ENCODE data around the gene DDAH2.

Gene DDAH2

DNA sequence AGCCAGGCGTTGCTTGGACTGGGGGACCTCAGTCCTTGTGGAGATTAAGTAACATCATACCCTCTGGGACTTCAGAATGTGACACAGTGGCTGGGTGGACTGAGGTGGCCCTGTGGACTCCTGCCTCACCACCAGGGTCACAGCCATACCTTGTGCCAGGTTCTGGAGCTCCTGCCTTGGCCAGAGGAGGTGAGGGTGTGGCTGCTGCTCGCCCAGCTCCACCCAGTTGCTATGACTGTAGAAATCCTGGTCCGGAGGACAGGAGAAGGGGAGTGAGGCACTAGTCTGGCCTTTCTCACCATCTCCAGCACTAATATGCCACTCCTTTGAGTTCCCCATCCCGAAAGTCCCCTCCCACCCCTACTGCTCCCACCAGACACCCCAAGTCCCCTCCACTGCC, 46.1 kb upstream of the DDAH2 start:
- TF ChIP-seq TAF1 (IDR thresholded peaks at IDR 0.05; ENCODE audit: low read depth) (no peak), NFIC (IDR thresholded peaks at IDR 0.05) (no peak), EGR1 (IDR thresholded peaks at IDR 0.05) (no peak), EP300 (IDR thresholded peaks at IDR 0.05; ENCODE audit: borderline replicate concordance) (no peak), YY1 (IDR thresholded peaks at IDR 0.05; ENCODE audit: low read depth) (no peak)
- TF ChIP-seq, protein P1, sequence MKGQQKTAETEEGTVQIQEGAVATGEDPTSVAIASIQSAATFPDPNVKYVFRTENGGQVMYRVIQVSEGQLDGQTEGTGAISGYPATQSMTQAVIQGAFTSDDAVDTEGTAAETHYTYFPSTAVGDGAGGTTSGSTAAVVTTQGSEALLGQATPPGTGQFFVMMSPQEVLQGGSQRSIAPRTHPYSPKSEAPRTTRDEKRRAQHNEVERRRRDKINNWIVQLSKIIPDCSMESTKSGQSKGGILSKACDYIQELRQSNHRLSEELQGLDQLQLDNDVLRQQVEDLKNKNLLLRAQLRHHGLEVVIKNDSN (IDR thresholded peaks at IDR 0.05): no peak
- TF ChIP-seq, protein P2, sequence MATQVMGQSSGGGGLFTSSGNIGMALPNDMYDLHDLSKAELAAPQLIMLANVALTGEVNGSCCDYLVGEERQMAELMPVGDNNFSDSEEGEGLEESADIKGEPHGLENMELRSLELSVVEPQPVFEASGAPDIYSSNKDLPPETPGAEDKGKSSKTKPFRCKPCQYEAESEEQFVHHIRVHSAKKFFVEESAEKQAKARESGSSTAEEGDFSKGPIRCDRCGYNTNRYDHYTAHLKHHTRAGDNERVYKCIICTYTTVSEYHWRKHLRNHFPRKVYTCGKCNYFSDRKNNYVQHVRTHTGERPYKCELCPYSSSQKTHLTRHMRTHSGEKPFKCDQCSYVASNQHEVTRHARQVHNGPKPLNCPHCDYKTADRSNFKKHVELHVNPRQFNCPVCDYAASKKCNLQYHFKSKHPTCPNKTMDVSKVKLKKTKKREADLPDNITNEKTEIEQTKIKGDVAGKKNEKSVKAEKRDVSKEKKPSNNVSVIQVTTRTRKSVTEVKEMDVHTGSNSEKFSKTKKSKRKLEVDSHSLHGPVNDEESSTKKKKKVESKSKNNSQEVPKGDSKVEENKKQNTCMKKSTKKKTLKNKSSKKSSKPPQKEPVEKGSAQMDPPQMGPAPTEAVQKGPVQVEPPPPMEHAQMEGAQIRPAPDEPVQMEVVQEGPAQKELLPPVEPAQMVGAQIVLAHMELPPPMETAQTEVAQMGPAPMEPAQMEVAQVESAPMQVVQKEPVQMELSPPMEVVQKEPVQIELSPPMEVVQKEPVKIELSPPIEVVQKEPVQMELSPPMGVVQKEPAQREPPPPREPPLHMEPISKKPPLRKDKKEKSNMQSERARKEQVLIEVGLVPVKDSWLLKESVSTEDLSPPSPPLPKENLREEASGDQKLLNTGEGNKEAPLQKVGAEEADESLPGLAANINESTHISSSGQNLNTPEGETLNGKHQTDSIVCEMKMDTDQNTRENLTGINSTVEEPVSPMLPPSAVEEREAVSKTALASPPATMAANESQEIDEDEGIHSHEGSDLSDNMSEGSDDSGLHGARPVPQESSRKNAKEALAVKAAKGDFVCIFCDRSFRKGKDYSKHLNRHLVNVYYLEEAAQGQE (IDR thresholded peaks at IDR 0.05; ENCODE audit: low read depth): no peak

DNA sequence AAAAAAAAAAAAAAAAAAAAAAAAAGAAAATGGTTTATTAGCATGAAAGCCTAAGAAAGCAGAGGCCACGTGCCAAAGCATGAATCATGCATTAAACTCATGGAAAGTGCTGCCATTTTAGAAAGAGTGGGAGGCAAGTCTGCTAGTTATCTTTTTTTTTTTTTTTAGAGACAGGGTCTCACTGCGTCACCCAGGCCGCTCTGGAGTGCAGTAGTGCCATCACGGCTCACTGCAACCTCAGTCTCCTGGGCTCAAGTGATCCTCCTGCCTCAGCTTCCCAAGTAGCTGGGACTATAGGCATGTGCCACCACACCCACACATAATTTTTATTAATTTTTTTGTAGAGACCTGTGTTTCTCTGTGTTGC, 42.9 kb upstream of the DDAH2 start:
- TF ChIP-seq, protein P1 (IDR thresholded peaks at IDR 0.05): no peak
- TF ChIP-seq EGR1 (IDR thresholded peaks at IDR 0.05): no peak
- TF ChIP-seq ZBTB7A (IDR thresholded peaks at IDR 0.05; ENCODE audit: low read depth): no peak
- no peak for TF ChIP-seq RAD21 (IDR thresholded peaks at IDR 0.05; ENCODE audit: low read depth)
- TF ChIP-seq TCF12 (IDR thresholded peaks at IDR 0.05; ENCODE audit: low read depth): no peak
- no peak for TF ChIP-seq TEAD4 (IDR thresholded peaks at IDR 0.05)
- TF ChIP-seq CREB1 (IDR thresholded peaks at IDR 0.05; ENCODE audit: low read depth): no peak
- no peak for TF ChIP-seq MAX (IDR thresholded peaks at IDR 0.05)
- TF ChIP-seq YY1 (IDR thresholded peaks at IDR 0.05; ENCODE audit: low read depth): no peak
- TF ChIP-seq FOXM1 (IDR thresholded peaks at IDR 0.05; ENCODE audit: borderline replicate concordance, low read depth): no peak

- TF ChIP-seq CEBPB (IDR thresholded peaks at IDR 0.05) (no peak), TCF12 (IDR thresholded peaks at IDR 0.05; ENCODE audit: low read depth) (no peak), MAX (IDR thresholded peaks at IDR 0.05) (no peak), TAF1 (IDR thresholded peaks at IDR 0.05; ENCODE audit: low read depth) (no peak), ZBTB7A (IDR thresholded peaks at IDR 0.05; ENCODE audit: low read depth) (no peak), TEAD4 (IDR thresholded peaks at IDR 0.05) (no peak), EP300 (IDR thresholded peaks at IDR 0.05; ENCODE audit: borderline replicate concordance) (no peak), NFIC (IDR thresholded peaks at IDR 0.05) (no peak), YY1 (IDR thresholded peaks at IDR 0.05; ENCODE audit: low read depth) (no peak), FOXM1 (IDR thresholded peaks at IDR 0.05; ENCODE audit: borderline replicate concordance, low read depth) (no peak), CREB1 (IDR thresholded peaks at IDR 0.05; ENCODE audit: low read depth) (no peak), EGR1 (IDR thresholded peaks at IDR 0.05) (no peak), RAD21 (IDR thresholded peaks at IDR 0.05; ENCODE audit: low read depth) (no peak)
- TF ChIP-seq, protein P1 (IDR thresholded peaks at IDR 0.05): no peak
- TF ChIP-seq, protein P2 (IDR thresholded peaks at IDR 0.05; ENCODE audit: low read depth): no peak
Observed at GRCh38 chr6:31770860-31771259, 41.8 kb upstream of the DDAH2 start.

DNA sequence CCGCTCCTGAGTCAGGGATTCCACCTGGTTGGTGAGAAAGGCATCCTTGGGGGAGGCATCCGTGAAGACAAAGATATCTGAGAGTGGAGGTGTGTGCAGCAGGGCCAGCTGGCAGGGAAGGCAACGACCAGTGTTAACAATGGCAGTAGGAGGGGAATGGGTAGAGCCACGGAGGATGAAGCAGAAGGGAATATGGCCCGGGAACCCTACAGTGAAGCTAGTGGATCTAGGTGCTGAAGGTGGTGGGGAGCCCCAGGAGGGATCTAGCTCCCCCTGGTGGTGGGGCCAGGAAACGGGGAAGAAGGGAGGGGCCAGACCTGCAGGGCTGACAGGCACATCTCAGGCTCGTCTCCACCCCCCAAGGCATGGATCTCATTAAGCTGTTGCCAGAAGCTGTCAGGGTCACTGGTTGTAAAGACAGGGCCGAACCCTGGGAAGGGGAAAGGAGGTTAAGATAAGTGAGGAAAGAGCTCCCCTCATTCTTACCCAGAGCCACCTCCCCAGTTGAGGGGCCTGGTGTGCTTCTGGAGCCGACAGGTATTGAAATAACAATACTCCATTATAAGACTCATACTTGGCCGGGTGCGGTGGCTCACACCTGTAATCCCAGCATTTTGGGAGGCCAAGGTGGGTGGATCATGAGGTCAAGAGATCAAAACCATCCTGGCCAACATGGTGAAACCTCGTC, 40.7 kb upstream of the DDAH2 start:
- TF ChIP-seq YY1 (IDR thresholded peaks at IDR 0.05; ENCODE audit: low read depth): no peak
- TF ChIP-seq FOXM1 (IDR thresholded peaks at IDR 0.05; ENCODE audit: borderline replicate concordance, low read depth): no peak; the same call in 1 of the 2 replicates
- TF ChIP-seq CREB1 (IDR thresholded peaks at IDR 0.05; ENCODE audit: low read depth): no peak
- TF ChIP-seq ZBTB7A (IDR thresholded peaks at IDR 0.05; ENCODE audit: low read depth): no peak
- peak; percentile 76 for TF ChIP-seq RAD21 (IDR thresholded peaks at IDR 0.05; ENCODE audit: low read depth)
- no peak for TF ChIP-seq TAF1 (IDR thresholded peaks at IDR 0.05; ENCODE audit: low read depth)
- TF ChIP-seq TEAD4 (IDR thresholded peaks at IDR 0.05): no peak

DNA sequence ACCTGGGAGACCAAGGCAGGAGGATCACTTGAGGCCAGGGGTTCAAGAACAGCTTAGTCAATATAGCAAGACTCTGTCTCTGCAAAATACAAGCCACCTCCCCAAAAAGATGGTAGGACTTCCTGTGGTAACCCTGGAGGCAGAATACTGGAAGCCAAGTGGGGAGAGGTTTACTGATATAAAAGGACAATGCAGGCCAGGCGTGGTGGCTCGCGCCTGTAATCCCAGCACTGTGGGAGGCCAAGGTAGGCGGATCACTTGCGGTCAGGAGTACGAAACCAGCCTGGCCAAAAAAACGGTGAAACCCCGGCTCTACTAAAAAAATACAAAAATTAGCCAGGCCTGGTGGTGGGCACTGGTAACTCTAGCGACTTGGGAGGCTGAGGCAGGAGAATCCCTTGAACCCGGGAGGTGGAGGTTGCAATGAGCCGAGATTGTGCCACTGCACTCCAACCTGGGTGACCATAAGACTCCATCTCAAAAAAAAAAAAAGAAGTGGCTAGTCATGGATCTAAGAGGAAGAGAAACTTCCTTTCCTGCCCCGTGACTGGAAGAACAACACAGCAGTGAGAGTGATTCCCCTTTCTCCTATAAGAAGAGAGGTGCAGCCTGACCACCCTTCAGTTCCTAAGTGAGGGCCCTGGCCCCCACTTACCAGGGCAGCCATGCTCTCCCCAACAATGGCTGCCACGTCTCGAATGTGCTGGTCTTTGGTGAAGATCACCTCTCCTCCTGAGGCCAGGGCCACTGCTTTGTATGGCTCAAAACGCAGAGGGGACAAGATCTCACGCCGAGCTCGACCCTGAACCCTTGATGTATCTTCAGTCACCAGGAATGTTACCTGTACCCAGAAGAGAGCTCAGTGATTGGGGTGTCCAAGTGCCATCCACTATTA, 39.5 kb upstream of the DDAH2 start:
- TF ChIP-seq RAD21 (IDR thresholded peaks at IDR 0.05; ENCODE audit: low read depth) (no peak), TEAD4 (IDR thresholded peaks at IDR 0.05) (no peak), NFIC (IDR thresholded peaks at IDR 0.05) (no peak), ZBTB7A (IDR thresholded peaks at IDR 0.05; ENCODE audit: low read depth) (no peak), EP300 (IDR thresholded peaks at IDR 0.05; ENCODE audit: borderline replicate concordance) (no peak), EGR1 (IDR thresholded peaks at IDR 0.05) (no peak)
- TF ChIP-seq, protein P2 (IDR thresholded peaks at IDR 0.05; ENCODE audit: low read depth): no peak

Measured in Ishikawa (cell line).